Right cardiac atrium (tissue), 5 donors: Measurements from ENCODE around the gene GID4. TPM values are rescaled to one million over a fixed set of nuclear protein-coding genes. Genes with fewer than 3 reads are reported as not detected.

Experiments used
- ATAC-seq, 2 donors: fragments of 200-7000 bp; cut with Tn5 transposase; one replicate each; pipeline versions ENCODE4 v1.8.0 to v1.9.1; 2020; ENCODE audit warnings: moderate library complexity in 2 of 2, mild to moderate bottlenecking in 1 of 2
- DNase-seq, 3 donors: peaks; one replicate each; pipeline ENCODE4 v3.0.0-alpha.2; 2020
- H3K27ac ChIP-seq: one replicate; pipeline ENCODE4 v1.5.1; 2013; ENCODE audit warnings: mild to moderate bottlenecking, low read length, control low read depth, moderate library complexity
- H3K27me3 ChIP-seq: one replicate; pipeline ENCODE4 v1.6.1; 2013; ENCODE audit not compliant: control insufficient read depth, insufficient read depth
- H3K4me1 ChIP-seq: one replicate; pipeline ENCODE4 v1.6.1; 2013; ENCODE audit warnings: low read length; ENCODE audit not compliant: control insufficient read depth, insufficient read depth
- H3K4me3 ChIP-seq: one replicate; pipeline ENCODE4 v1.5.1; 2013; ENCODE audit warnings: low read length, control low read depth
- H3K9me3 ChIP-seq: one replicate; pipeline ENCODE4 v1.6.1; 2013; ENCODE audit warnings: low read length; ENCODE audit not compliant: control insufficient read depth
- WGBS: extraction: QIAGEN DNeasy Blood & Tissue Kit; methylation state at CpG from one replicate; pipeline ENCODE4 v1.1.7; 2013; 5-methylcytosine and 5-hydroxymethylcytosine counted together
- intact Hi-C, 4 donors: fragments of 100-400 bp; cut with DNase I; formaldehyde crosslinking; loops; one replicate each; pipeline versions ENCODE4 v1.11.0 to v1.14.0; 2022 to 2023
- polyA plus RNA-seq: library from polyadenylated mRNA; stranded (reverse); fragments of 200-250 nt; gene quantifications from one replicate; pipeline ENCODE4 v1.2.3, GENCODE V29; 2013
- total RNA-seq, 4 donors: library from RNA; stranded (reverse); fragmentation: NEBNext Ultra II Directional; extraction: Animal tissue kit (Norgen Biotek cat#: 25700); gene quantifications; one replicate each; pipeline ENCODE4 v1.2.1, GENCODE V29; 2021
- donor health status: healthy with polysubstance abuse.
- donor health status: DM: no; HTN: yes; CAD: no.
- donor health status: DM: no; HTN: no; CAD: no.
- donor health status: DM: no; HTN: yes; CAD: no; lungs with severe emphysema.
- donor health status: DM: yes; HTN: yes; CAD: no.

GID4 gene
- total and polyA plus RNA-seq, 5 donors: 8.1 to 20.7 (median 14.8) TPM

- H3K27me3 ChIP-seq: no peaks in the 10 kb centered on the region
- no peak overlapping the region for H3K4me3 ChIP-seq
- peak in 1 of 2 donors; percentile 58 for ATAC-seq
- H3K9me3 ChIP-seq: no peaks in the 10 kb centered on the region
- no peak for DNase-seq
- H3K27ac ChIP-seq: peak overlapping the region; percentile 67
- peaks cover 4% of the 10 kb centered on the region for H3K4me1 ChIP-seq
- WGBS: 36% methylated on average over 2 of the region's 2 CpGs
- intact Hi-C loops: loop anchor here in 2 of 4 donors (10.0 kb wide), 4 partner anchors 57 to 357 kb away; partner anchors contain the start of genes DRC3 (in 1 of the 2), RAI1 (in 1 of the 2) and TOM1L2 (in 1 of the 2)
Observed at GRCh38 chr17:18031955-18032354, 7.3 kb upstream of the GID4 start.

- no peak overlapping the region for H3K27ac ChIP-seq
- H3K27me3 ChIP-seq: no peaks in the 10 kb centered on the region
- H3K4me1 ChIP-seq: peaks cover 8% of the 10 kb centered on the region
- ATAC-seq (peak; percentile 84 to 85), DNase-seq (no peak)
- WGBS: 26% methylated on average over 5 of the region's 5 CpGs
- H3K9me3 ChIP-seq: no peaks in the 10 kb centered on the region
- no peak overlapping the region for H3K4me3 ChIP-seq
- intact Hi-C loops: loop anchor here in 2 of 4 donors (10.0 kb wide), 4 partner anchors 59 to 359 kb away; partner anchors contain the start of genes DRC3 (in 1 of the 2), RAI1 (in 1 of the 2) and TOM1L2 (in 1 of the 2)
Observed at GRCh38 chr17:18033442-18034099, 5.6 kb upstream of the GID4 start.

- DNase-seq: no peak
- Histone ChIP-seq H3K4me1 (peaks cover 13% of the 10 kb centered on the region), H3K9me3 (no peaks in the 10 kb centered on the region), H3K4me3 (no peak overlapping the region), H3K27me3 (no peaks in the 10 kb centered on the region), H3K27ac (no peak overlapping the region)
- intact Hi-C loops: loop anchor here in 3 of 4 donors (5.0 to 10.0 kb wide), 5 partner anchors 61 to 361 kb away; partner anchors contain the start of genes RAI1 (in 2 of the 3), DRC3 (in 1 of the 3) and TOM1L2 (in 1 of the 3)
- ATAC-seq: no peak
- WGBS: 52% methylated on average over 2 of the region's 2 CpGs
Observed at GRCh38 chr17:18035704-18036103, 3.5 kb upstream of the GID4 start.

GRCh38 chr17:18037486-18037885 lies 1.7 kb upstream of the GID4 start:
- intact Hi-C loops: loop anchor here in 3 of 4 donors (5.0 to 10.0 kb wide), 5 partner anchors 63 to 363 kb away; partner anchors contain the start of genes RAI1 (in 2 of the 3), DRC3 (in 1 of the 3) and TOM1L2 (in 1 of the 3)
- Histone ChIP-seq H3K9me3 (no peaks in the 10 kb centered on the region), H3K27me3 (no peaks in the 10 kb centered on the region), H3K27ac (no peak overlapping the region), H3K4me1 (peaks cover 16% of the 10 kb centered on the region), H3K4me3 (no peak overlapping the region)
- 79% methylated on average over 6 of the region's 6 CpGs for WGBS
- no peak for DNase-seq
- ATAC-seq: no peak

- Histone ChIP-seq H3K27ac (peak overlapping the region; percentile 18), H3K4me1 (peaks cover 16% of the 10 kb centered on the region), H3K4me3 (peak overlapping the region; percentile 74), H3K27me3 (no peaks in the 10 kb centered on the region), H3K9me3 (no peaks in the 10 kb centered on the region)
- intact Hi-C loops: loop anchor here in 3 of 4 donors (5.0 to 10.0 kb wide), 5 partner anchors 63 to 363 kb away; partner anchors contain the start of genes RAI1 (in 2 of the 3), DRC3 (in 1 of the 3) and TOM1L2 (in 1 of the 3)
- DNase-seq: no peak
- WGBS: 7% methylated on average over 13 of the region's 13 CpGs
- no peak for ATAC-seq
Observed at GRCh38 chr17:18038149-18038850, 908 bp upstream of the GID4 start.

GRCh38 chr17:18039535-18040260 lies 490 bp downstream of the GID4 start:
- Histone ChIP-seq H3K27me3 (no peaks in the 10 kb centered on the region), H3K27ac (peak overlapping the region; percentile 58), H3K4me3 (peak overlapping the region; percentile 83), H3K9me3 (no peaks in the 10 kb centered on the region), H3K4me1 (peaks cover 16% of the 10 kb centered on the region)
- intact Hi-C loops: loop anchor here in 3 of 4 donors (5.0 to 10.0 kb wide), 5 partner anchors 65 to 365 kb away; partner anchors contain the start of genes RAI1 (in 2 of the 3), DRC3 (in 1 of the 3) and TOM1L2 (in 1 of the 3)
- ATAC-seq: peak; percentile 62 to 67
- under 1% methylated on average over 81 of the region's 81 CpGs for WGBS
- peak in 2 of 3 donors; percentile 32 to 67 for DNase-seq

GRCh38 chr17:18040261-18040858 lies 1.2 kb downstream of the GID4 start:
- Histone ChIP-seq H3K4me1 (peaks cover 16% of the 10 kb centered on the region), H3K9me3 (no peaks in the 10 kb centered on the region), H3K4me3 (peak overlapping the region; percentile 83), H3K27me3 (no peaks in the 10 kb centered on the region), H3K27ac (no peak overlapping the region)
- ATAC-seq (no peak), DNase-seq (peak in 1 of 3 donors; percentile 51)
- intact Hi-C loops: no loop called here
- WGBS: 23% methylated on average over 6 of the region's 6 CpGs

GRCh38 chr17:18041776-18042175 lies 2.6 kb downstream of the GID4 start:
- no peaks in the 10 kb centered on the region for H3K9me3 ChIP-seq
- H3K4me3 ChIP-seq: no peak overlapping the region
- no peak overlapping the region for H3K27ac ChIP-seq
- DNase-seq: no peak
- ATAC-seq: no peak
- 42% methylated on average over 1 of the region's 1 CpG for WGBS
- no peaks in the 10 kb centered on the region for H3K27me3 ChIP-seq
- intact Hi-C loops: no loop called here
- H3K4me1 ChIP-seq: peaks cover 14% of the 10 kb centered on the region

GRCh38 chr17:18042983-18043382 lies 3.8 kb downstream of the GID4 start:
- WGBS: 64% methylated on average over 8 of the region's 8 CpGs
- H3K27me3 ChIP-seq: no peaks in the 10 kb centered on the region
- ATAC-seq (no peak), DNase-seq (no peak)
- H3K27ac ChIP-seq: no peak overlapping the region
- H3K4me1 ChIP-seq: peaks cover 14% of the 10 kb centered on the region
- intact Hi-C loops: no loop called here
- H3K9me3 ChIP-seq: no peaks in the 10 kb centered on the region
- H3K4me3 ChIP-seq: no peak overlapping the region

GRCh38 chr17:18043491-18043890 lies 4.3 kb downstream of the GID4 start:
- no peak overlapping the region for H3K4me3 ChIP-seq
- H3K27me3 ChIP-seq: no peaks in the 10 kb centered on the region
- no peak for ATAC-seq
- H3K4me1 ChIP-seq: peaks cover 10% of the 10 kb centered on the region
- DNase-seq: no peak
- 43% methylated on average over 1 of the region's 1 CpG for WGBS
- intact Hi-C loops: no loop called here
- no peak overlapping the region for H3K27ac ChIP-seq
- no peaks in the 10 kb centered on the region for H3K9me3 ChIP-seq
